Endothelial cell of umbilical vein (primary cell): ENCODE data around the gene SYNPO. TPM values are rescaled to one million over a fixed set of nuclear protein-coding genes. Genes with fewer than 3 reads are reported as not detected.
A peak's percentile ranks its signal among the peaks of the same experiment; 100 is the strongest.

Experiments used
- BruUV-seq: library from RNA; stranded (reverse); fragments of 400-500 nt; replicated peaks from 2 replicates; lab custom pipeline; 2021; lab: Mats Ljungman, UMichigan
- CTCF ChIA-PET: fragments of 300-600, 350-600 bp; sonication (Branson Sonifier 250); formaldehyde crosslinking; loops from one replicate; lab custom pipeline; 2021; ENCODE audit warnings: antibody characterized with exemption, inconsistent platforms; lab: Charles Lee
- POLR2A ChIA-PET: fragments of 300-600, 350-600 bp; sonication (Branson Sonifier 250); formaldehyde crosslinking; loops from one replicate; lab custom pipeline; 2021; ENCODE audit warnings: antibody characterized with exemption, inconsistent platforms; lab: Charles Lee
- DNase-seq: peaks from one replicate; pipeline ENCODE4 v3.0.0-alpha.2; 2011; ENCODE audit warnings: low read depth, low spot score
- FAIRE-seq: peaks from 2 replicates; lab custom pipeline; 2011; peaks lifted over from hg19 to GRCh38; lab: Jason Lieb, UNC
- H2AFZ ChIP-seq: 2 replicates; pipeline ENCODE4 v1.6.0; 2012; ENCODE audit warnings: low read depth, low read length, control low read depth, inconsistent platforms
- H3K27ac ChIP-seq: 2 replicates; pipeline ENCODE4 v1.5.1; 2011; ENCODE audit warnings: low read depth, mild to moderate bottlenecking, control low read depth, low read length, moderate library complexity; ENCODE audit not compliant: insufficient read depth
- H3K27me3 ChIP-seq, 2 experiments: 2 replicates each; pipeline versions ENCODE4 v1.6.0 to v1.6.1; 2011; ENCODE audit warnings: low read length in 2 of 2, mixed read lengths in 1 of 2; ENCODE audit not compliant: control insufficient read depth in 2 of 2, insufficient read depth in 2 of 2
- H3K36me3 ChIP-seq, 2 experiments: 2 replicates in 1 of 2; 3 replicates in 1 of 2; pipeline ENCODE4 v1.5.1; 2011; ENCODE audit warnings: low read length in 2 of 2, mild to moderate bottlenecking in 1 of 2, moderate library complexity in 1 of 2; ENCODE audit not compliant: control insufficient read depth in 2 of 2, insufficient read depth in 2 of 2; ENCODE audit errors: extremely low read depth in 1 of 2
- H3K4me1 ChIP-seq: 3 replicates; pipeline ENCODE4 v1.5.1; 2011; ENCODE audit warnings: mild to moderate bottlenecking, low read length; ENCODE audit not compliant: control insufficient read depth, insufficient read depth; ENCODE audit errors: extremely low read depth
- H3K4me2 ChIP-seq: 2 replicates; pipeline ENCODE4 v1.6.1; 2011; ENCODE audit warnings: low read length, control low read depth, mixed read lengths; ENCODE audit not compliant: insufficient read depth
- H3K4me3 ChIP-seq, 3 experiments: fragments of 200-600 bp in 1 of 3; sonication (generic), shearing (Covaris generic) in 1 of 3; replicated peaks in 1 of 3; 2 replicates each; pipeline ENCODE4 v1.5.1; 2011 to 2016; ENCODE audit warnings: control low read depth in 3 of 3, low read length in 3 of 3, mild to moderate bottlenecking in 2 of 3, inconsistent platforms in 1 of 3, low read depth in 1 of 3, moderate library complexity in 1 of 3; ENCODE audit not compliant: insufficient read depth in 1 of 3
- H3K79me2 ChIP-seq: 2 replicates; pipeline ENCODE4 v1.6.0; 2012; ENCODE audit warnings: low read length, inconsistent platforms; ENCODE audit not compliant: control insufficient read depth, insufficient read depth
- H3K9ac ChIP-seq: replicated peaks from 2 replicates; pipeline ENCODE3; 2011; ENCODE audit warnings: low read length, control low read depth; ENCODE audit not compliant: insufficient read depth; ENCODE audit errors: extremely low read depth
- H3K9me1 ChIP-seq: replicated peaks from 3 replicates; pipeline ENCODE4 v1.6.0; 2011; ENCODE audit warnings: mild to moderate bottlenecking, low read length; ENCODE audit not compliant: control insufficient read depth, insufficient read depth; ENCODE audit errors: extremely low read depth
- H3K9me3 ChIP-seq: replicated peaks from 2 replicates; pipeline ENCODE4 v1.5.1; 2012; ENCODE audit warnings: low read length, inconsistent platforms; ENCODE audit not compliant: control insufficient read depth, insufficient read depth
- H4K20me1 ChIP-seq: replicated peaks from 2 replicates; pipeline ENCODE3; 2011; ENCODE audit warnings: mild to moderate bottlenecking, low read length; ENCODE audit not compliant: control insufficient read depth, insufficient read depth; ENCODE audit errors: extremely low read depth
- CTCF ChIP-seq, 2 donors: IDR thresholded peaks; 1 replicate in 1 of 2; 2 replicates in 1 of 2; pipeline ENCODE4 v1.5.1; 2011; ENCODE audit warnings: low read length in 2 of 2, mild to moderate bottlenecking in 2 of 2, moderate library complexity in 2 of 2, control low read depth in 1 of 2, inconsistent platforms in 1 of 2, low read depth in 1 of 2; ENCODE audit not compliant: insufficient read depth in 1 of 2; ENCODE audit errors: extremely low read depth in 1 of 2
- FOS ChIP-seq: IDR thresholded peaks from 2 replicates; pipeline ENCODE4 v1.6.1; 2011; ENCODE audit warnings: mild to moderate bottlenecking, low read length, moderate library complexity, borderline replicate concordance; ENCODE audit not compliant: insufficient read depth
- POLR2AphosphoS5 ChIP-seq: IDR thresholded peaks from 2 replicates; pipeline ENCODE4 v1.6.1; 2012; ENCODE audit warnings: low read depth, mild to moderate bottlenecking, control low read depth, low read length, moderate library complexity; ENCODE audit not compliant: insufficient read depth
- dilution Hi-C: fragments of 300-500 bp; cut with MboI; formaldehyde crosslinking; loops from one replicate; pipeline ENCODE4 v1.15.0; 2019; ENCODE audit warnings: low sequenced_read_pairs; ENCODE audit not compliant: extremely low pct_ligation_motif_present
- intact Hi-C: fragments of 100-400 bp; cut with micrococcal nuclease; formaldehyde crosslinking; loops from one replicate; pipeline ENCODE4 v1.10.0; 2022
- polyA plus RNA-seq, 4 experiments: library from polyadenylated mRNA; depleted of rRNA in 3 of 4; stranded (reverse) in 3 of 4; unstranded in 1 of 4; fragments of >200 nt; gene quantifications; 2 replicates each; pipeline versions ENCODE4 v1.2.1 to v1.2.3, GENCODE V29; 2011 to 2012; ENCODE audit warnings: missing spikeins in 1 of 4
- total RNA-seq: library from RNA; stranded (reverse); gene quantifications from 2 replicates; pipeline ENCODE4 v1.2.3, GENCODE V29; 2021

The SYNPO gene
- total and polyA plus RNA-seq, 2 donors (not counting 3 experiments of a cell fraction or from before 2014, with no cell fraction given) = 68.4 to 121 TPM

- Histone ChIP-seq H3K27me3 (no peaks in the 10 kb centered on the region), H2AFZ (peak overlapping the region; percentile 6), H3K4me3 (peak overlapping the region in 1 of 3 experiments; percentile 14), H3K27ac (peak overlapping the region; percentile 34), H3K4me2 (no peak overlapping the region), H3K36me3 (no peaks in the 10 kb centered on the region), H3K9me1 (no peaks in the 10 kb centered on the region), H3K79me2 (no peaks in the 10 kb centered on the region), H3K4me1 (peaks cover 34% of the 10 kb centered on the region), H4K20me1 (no peaks in the 10 kb centered on the region), H3K9me3 (no peaks in the 10 kb centered on the region), H3K9ac (peak overlapping the region; percentile 38)
- POLR2A ChIA-PET = interaction anchor here (0.8 kb wide), 1 partner anchor 13 kb away, joined by 3 read pairs; no protein-coding TSS in a partner anchor
- CTCF ChIA-PET = interaction anchor here (1.0 kb wide), 1 partner anchor 11 kb away, joined by 3 read pairs; no protein-coding TSS in a partner anchor
- no TSS peak for BruUV-seq
- dilution Hi-C loops = no loop called here
- TF ChIP-seq CTCF (IDR thresholded peaks at IDR 0.05; ENCODE audit: extremely low read depth in 1 of 2, insufficient read depth in 1 of 2, low read depth in 1 of 2, low read length in 2 of 2) (no peak), FOS (no peak), POLR2AphosphoS5 (peak; percentile 37)
- peak; percentile 93 for DNase-seq
- FAIRE-seq = peak; percentile 86
- intact Hi-C loops = loop anchor here (1.0 to 2.0 kb wide), 2 partner anchors 12 to 19 kb away; no protein-coding TSS in a partner anchor
Observed at GRCh38 chr5:150599917-150600511, 40.4 kb upstream of the SYNPO start.
